ENCODE data around the gene ZNF423.

ZNF423 gene

GRCh38 chr16:49550666-49551065 is 305.2 kb downstream of the ZNF423 start:
- Histone ChIP-seq H3K4me3 (ENCODE audit: low read length) (no peak overlapping the region), H3K9ac (ENCODE audit: low read depth, low read length) (no peak overlapping the region), H3K9me3 (replicated peaks; ENCODE audit: low read length) (no peaks in the 10 kb centered on the region), H3K4me1 (ENCODE audit: control insufficient read depth, insufficient read depth, low read length) (no peaks in the 10 kb centered on the region), H3K27me3 (ENCODE audit: control insufficient read depth, insufficient read depth, low read length) (peaks cover 21% of the 10 kb centered on the region), H3K36me3 (ENCODE audit: insufficient read depth, low read length) (no peaks in the 10 kb centered on the region), H3K4me2 (ENCODE audit: low read length) (no peak overlapping the region)

GRCh38 chr16:49550140-49550539 is 305.8 kb downstream of the ZNF423 start:
- Histone ChIP-seq H3K36me3 (ENCODE audit: insufficient read depth, low read length) (no peaks in the 10 kb centered on the region), H3K27me3 (ENCODE audit: control insufficient read depth, insufficient read depth, low read length) (peaks cover 20% of the 10 kb centered on the region), H3K4me3 (ENCODE audit: low read length) (no peak overlapping the region), H3K4me1 (ENCODE audit: control insufficient read depth, insufficient read depth, low read length) (no peaks in the 10 kb centered on the region), H3K9me3 (replicated peaks; ENCODE audit: low read length) (no peaks in the 10 kb centered on the region), H3K4me2 (ENCODE audit: low read length) (no peak overlapping the region), H3K9ac (ENCODE audit: low read depth, low read length) (no peak overlapping the region)

GRCh38 chr16:49548325-49548970 is 307.5 kb downstream of the ZNF423 start:
- Histone ChIP-seq H3K4me2 (ENCODE audit: low read length) (no peak overlapping the region), H3K4me3 (ENCODE audit: low read length) (no peak overlapping the region), H3K9ac (ENCODE audit: low read depth, low read length) (no peak overlapping the region), H3K27me3 (ENCODE audit: control insufficient read depth, insufficient read depth, low read length) (peaks cover 35% of the 10 kb centered on the region), H3K4me1 (ENCODE audit: control insufficient read depth, insufficient read depth, low read length) (no peaks in the 10 kb centered on the region), H3K36me3 (ENCODE audit: insufficient read depth, low read length) (no peaks in the 10 kb centered on the region), H3K9me3 (replicated peaks; ENCODE audit: low read length) (no peaks in the 10 kb centered on the region)

GRCh38 chr16:49547448-49547847 is 308.5 kb downstream of the ZNF423 start:
- no peak overlapping the region for H3K4me2 ChIP-seq (ENCODE audit: low read length)
- H3K9ac ChIP-seq (ENCODE audit: low read depth, low read length): no peak overlapping the region
- H3K4me3 ChIP-seq (ENCODE audit: low read length): no peak overlapping the region
- H3K36me3 ChIP-seq (ENCODE audit: insufficient read depth, low read length): no peaks in the 10 kb centered on the region
- H3K27me3 ChIP-seq (ENCODE audit: control insufficient read depth, insufficient read depth, low read length): peaks cover 43% of the 10 kb centered on the region
- no peaks in the 10 kb centered on the region for H3K4me1 ChIP-seq (ENCODE audit: control insufficient read depth, insufficient read depth, low read length)
- no peaks in the 10 kb centered on the region for H3K9me3 ChIP-seq (replicated peaks; ENCODE audit: low read length)

GRCh38 chr16:49546735-49547134 is 309.2 kb downstream of the ZNF423 start:
- Histone ChIP-seq H3K4me2 (ENCODE audit: low read length) (no peak overlapping the region), H3K4me3 (ENCODE audit: low read length) (no peak overlapping the region), H3K4me1 (ENCODE audit: control insufficient read depth, insufficient read depth, low read length) (no peaks in the 10 kb centered on the region), H3K27me3 (ENCODE audit: control insufficient read depth, insufficient read depth, low read length) (peaks cover 47% of the 10 kb centered on the region), H3K9ac (ENCODE audit: low read depth, low read length) (no peak overlapping the region), H3K36me3 (ENCODE audit: insufficient read depth, low read length) (no peaks in the 10 kb centered on the region), H3K9me3 (replicated peaks; ENCODE audit: low read length) (no peaks in the 10 kb centered on the region)

GRCh38 chr16:49545741-49546448 is 310.0 kb downstream of the ZNF423 start:
- Histone ChIP-seq H3K27me3 (ENCODE audit: control insufficient read depth, insufficient read depth, low read length) (peaks cover 49% of the 10 kb centered on the region), H3K9me3 (replicated peaks; ENCODE audit: low read length) (no peaks in the 10 kb centered on the region), H3K4me3 (ENCODE audit: low read length) (no peak overlapping the region), H3K4me1 (ENCODE audit: control insufficient read depth, insufficient read depth, low read length) (no peaks in the 10 kb centered on the region), H3K4me2 (ENCODE audit: low read length) (no peak overlapping the region), H3K9ac (ENCODE audit: low read depth, low read length) (no peak overlapping the region), H3K36me3 (ENCODE audit: insufficient read depth, low read length) (no peaks in the 10 kb centered on the region)

GRCh38 chr16:49545243-49545642 is 310.7 kb downstream of the ZNF423 start:
- H3K4me3 ChIP-seq (ENCODE audit: low read length): no peak overlapping the region
- no peaks in the 10 kb centered on the region for H3K9me3 ChIP-seq (replicated peaks; ENCODE audit: low read length)

GRCh38 chr16:49544828-49545227 is 311.1 kb downstream of the ZNF423 start:
- Histone ChIP-seq H3K4me3 (ENCODE audit: low read length) (no peak overlapping the region), H3K4me1 (ENCODE audit: control insufficient read depth, insufficient read depth, low read length) (no peaks in the 10 kb centered on the region), H3K9me3 (replicated peaks; ENCODE audit: low read length) (no peaks in the 10 kb centered on the region), H3K4me2 (ENCODE audit: low read length) (no peak overlapping the region), H3K9ac (ENCODE audit: low read depth, low read length) (no peak overlapping the region), H3K27me3 (ENCODE audit: control insufficient read depth, insufficient read depth, low read length) (peaks cover 45% of the 10 kb centered on the region), H3K36me3 (ENCODE audit: insufficient read depth, low read length) (no peaks in the 10 kb centered on the region)

More at GRCh38 chr16:49545243-49545642, 310.7 kb downstream of the ZNF423 start:
- H3K27me3 ChIP-seq (ENCODE audit: control insufficient read depth, insufficient read depth, low read length): peaks cover 45% of the 10 kb centered on the region
- no peak overlapping the region for H3K4me2 ChIP-seq (ENCODE audit: low read length)
- no peaks in the 10 kb centered on the region for H3K4me1 ChIP-seq (ENCODE audit: control insufficient read depth, insufficient read depth, low read length)
- H3K9ac ChIP-seq (ENCODE audit: low read depth, low read length): no peak overlapping the region
- H3K36me3 ChIP-seq (ENCODE audit: insufficient read depth, low read length): no peaks in the 10 kb centered on the region

- Histone ChIP-seq H3K4me1 (ENCODE audit: control insufficient read depth, insufficient read depth, low read length) (no peaks in the 10 kb centered on the region), H3K36me3 (ENCODE audit: insufficient read depth, low read length) (no peaks in the 10 kb centered on the region), H3K9ac (ENCODE audit: low read depth, low read length) (no peak overlapping the region), H3K4me2 (ENCODE audit: low read length) (no peak overlapping the region), H3K27me3 (ENCODE audit: control insufficient read depth, insufficient read depth, low read length) (peaks cover 40% of the 10 kb centered on the region), H3K9me3 (replicated peaks; ENCODE audit: low read length) (no peaks in the 10 kb centered on the region), H3K4me3 (ENCODE audit: low read length) (no peak overlapping the region)
These were observed 312.3 kb downstream of the ZNF423 start for GRCh38 chr16:49543631-49543946.

- Histone ChIP-seq H3K36me3 (ENCODE audit: insufficient read depth, low read length) (no peaks in the 10 kb centered on the region), H3K9ac (ENCODE audit: low read depth, low read length) (no peak overlapping the region), H3K4me2 (ENCODE audit: low read length) (no peak overlapping the region), H3K4me3 (ENCODE audit: low read length) (no peak overlapping the region), H3K4me1 (ENCODE audit: control insufficient read depth, insufficient read depth, low read length) (no peaks in the 10 kb centered on the region), H3K9me3 (replicated peaks; ENCODE audit: low read length) (no peaks in the 10 kb centered on the region), H3K27me3 (ENCODE audit: control insufficient read depth, insufficient read depth, low read length) (peaks cover 40% of the 10 kb centered on the region)
These were observed 312.8 kb downstream of the ZNF423 start for GRCh38 chr16:49542946-49543630.

GRCh38 chr16:49542391-49542891 is 313.5 kb downstream of the ZNF423 start:
- Histone ChIP-seq H3K9me3 (replicated peaks; ENCODE audit: low read length) (no peaks in the 10 kb centered on the region), H3K4me1 (ENCODE audit: control insufficient read depth, insufficient read depth, low read length) (no peaks in the 10 kb centered on the region), H3K4me3 (ENCODE audit: low read length) (no peak overlapping the region), H3K9ac (ENCODE audit: low read depth, low read length) (no peak overlapping the region), H3K4me2 (ENCODE audit: low read length) (no peak overlapping the region), H3K36me3 (ENCODE audit: insufficient read depth, low read length) (no peaks in the 10 kb centered on the region), H3K27me3 (ENCODE audit: control insufficient read depth, insufficient read depth, low read length) (peaks cover 40% of the 10 kb centered on the region)

All from skeletal muscle satellite cell (primary cell).